ENCODE data around the gene C4BPB. TPM values are rescaled to one million over a fixed set of nuclear protein-coding genes. Genes with fewer than 3 reads are reported as not detected.

Gene C4BPB
- total RNA-seq, 2 experiments from 2014 or later: not detected

DNA sequence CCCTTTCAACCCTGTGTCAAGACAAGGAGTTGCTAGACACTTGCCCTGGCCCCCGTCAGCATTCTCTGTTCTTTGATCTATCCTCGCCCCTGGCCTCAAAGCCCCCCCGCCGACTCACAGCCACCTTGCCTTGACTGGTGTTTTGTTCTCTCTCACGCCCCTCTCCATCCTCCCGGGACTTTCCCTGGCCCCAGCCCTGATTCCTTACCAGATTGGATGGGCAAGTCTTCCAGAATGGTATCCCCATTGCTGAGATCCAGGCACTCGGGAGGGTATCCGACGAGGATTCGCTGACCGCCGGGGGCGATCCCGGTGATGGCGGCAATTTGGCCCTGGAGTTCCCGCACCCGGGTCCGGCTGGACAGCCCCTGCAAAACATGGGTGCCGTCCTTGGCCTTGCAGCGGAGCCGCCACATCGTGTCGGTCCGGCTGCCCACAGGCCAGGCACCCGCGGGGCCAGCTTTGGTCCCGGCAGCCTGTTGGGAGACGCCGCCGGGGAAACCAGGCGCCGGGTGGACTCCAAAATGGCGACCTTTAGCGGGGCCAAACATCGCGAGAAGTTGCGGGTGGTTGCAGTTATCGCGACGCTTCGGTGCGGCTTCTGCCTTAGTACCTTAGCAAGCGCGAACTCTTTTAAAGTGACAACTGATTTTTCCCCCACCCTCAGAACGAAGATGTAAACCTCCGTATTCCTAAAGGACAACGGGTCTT lies 38.0 kb upstream of the C4BPB start:
- Histone ChIP-seq H3K4me2 (ENCODE audit: low read length) (peak overlapping the region; percentile 94), H3K9me3 (ENCODE audit: low read length) (no peaks in the 10 kb centered on the region), H3K36me3 (ENCODE audit: insufficient read depth, low read length) (peaks cover 40% of the 10 kb centered on the region), H3K27ac (ENCODE audit: low read depth, low read length, poor library complexity, severe bottlenecking) (peak overlapping the region; percentile 70), H3K9me2 (ENCODE audit: insufficient read depth, low read length) (no peaks in the 10 kb centered on the region), H4K20me1 (ENCODE audit: insufficient read depth, low read length) (peaks cover 31% of the 10 kb centered on the region), H3K4me1 (ENCODE audit: insufficient read depth, low read length, poor library complexity, severe bottlenecking) (peaks cover 65% of the 10 kb centered on the region), H3K4me3 (ENCODE audit: low read depth, low read length, poor library complexity, severe bottlenecking) (peak overlapping the region; percentile 95), H3K79me2 (ENCODE audit: insufficient read depth, low read depth, low read length) (peaks cover 57% of the 10 kb centered on the region), H2AFZ (ENCODE audit: low read length) (peak overlapping the region; percentile 96)
- no peak for TF ChIP-seq EZH2phosphoT487 (IDR thresholded peaks at IDR 0.05; ENCODE audit: borderline replicate concordance, low read depth, low read length)
- TF ChIP-seq, protein P1, sequence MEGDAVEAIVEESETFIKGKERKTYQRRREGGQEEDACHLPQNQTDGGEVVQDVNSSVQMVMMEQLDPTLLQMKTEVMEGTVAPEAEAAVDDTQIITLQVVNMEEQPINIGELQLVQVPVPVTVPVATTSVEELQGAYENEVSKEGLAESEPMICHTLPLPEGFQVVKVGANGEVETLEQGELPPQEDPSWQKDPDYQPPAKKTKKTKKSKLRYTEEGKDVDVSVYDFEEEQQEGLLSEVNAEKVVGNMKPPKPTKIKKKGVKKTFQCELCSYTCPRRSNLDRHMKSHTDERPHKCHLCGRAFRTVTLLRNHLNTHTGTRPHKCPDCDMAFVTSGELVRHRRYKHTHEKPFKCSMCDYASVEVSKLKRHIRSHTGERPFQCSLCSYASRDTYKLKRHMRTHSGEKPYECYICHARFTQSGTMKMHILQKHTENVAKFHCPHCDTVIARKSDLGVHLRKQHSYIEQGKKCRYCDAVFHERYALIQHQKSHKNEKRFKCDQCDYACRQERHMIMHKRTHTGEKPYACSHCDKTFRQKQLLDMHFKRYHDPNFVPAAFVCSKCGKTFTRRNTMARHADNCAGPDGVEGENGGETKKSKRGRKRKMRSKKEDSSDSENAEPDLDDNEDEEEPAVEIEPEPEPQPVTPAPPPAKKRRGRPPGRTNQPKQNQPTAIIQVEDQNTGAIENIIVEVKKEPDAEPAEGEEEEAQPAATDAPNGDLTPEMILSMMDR (conservative IDR thresholded peaks at IDR 0.05; ENCODE audit: low read length): no peak
- peak; percentile 95 for DNase-seq (ENCODE audit: low spot score)
- intact Hi-C loops (cut with micrococcal nuclease; ENCODE audit: unreplicated experiment): loop anchor here (1.0 to 5.0 kb wide), 3 partner anchors 27 to 272 kb away; partner anchors contain the start of gene CD55
- ChIA-PET CTCF (ENCODE audit: unreplicated experiment) (interaction anchor here (0.6 to 1.2 kb wide), 2 partner anchors 18 to 352 kb away, joined by 3 to 7 read pairs; partner anchors contain the start of gene C1orf116), POLR2A (interaction anchor here (0.8 kb wide), 1 partner anchor 381 kb away, joined by 3 read pairs; no protein-coding TSS in a partner anchor)
- no TSS peak for BruUV-seq (replicated peaks)

DNA sequence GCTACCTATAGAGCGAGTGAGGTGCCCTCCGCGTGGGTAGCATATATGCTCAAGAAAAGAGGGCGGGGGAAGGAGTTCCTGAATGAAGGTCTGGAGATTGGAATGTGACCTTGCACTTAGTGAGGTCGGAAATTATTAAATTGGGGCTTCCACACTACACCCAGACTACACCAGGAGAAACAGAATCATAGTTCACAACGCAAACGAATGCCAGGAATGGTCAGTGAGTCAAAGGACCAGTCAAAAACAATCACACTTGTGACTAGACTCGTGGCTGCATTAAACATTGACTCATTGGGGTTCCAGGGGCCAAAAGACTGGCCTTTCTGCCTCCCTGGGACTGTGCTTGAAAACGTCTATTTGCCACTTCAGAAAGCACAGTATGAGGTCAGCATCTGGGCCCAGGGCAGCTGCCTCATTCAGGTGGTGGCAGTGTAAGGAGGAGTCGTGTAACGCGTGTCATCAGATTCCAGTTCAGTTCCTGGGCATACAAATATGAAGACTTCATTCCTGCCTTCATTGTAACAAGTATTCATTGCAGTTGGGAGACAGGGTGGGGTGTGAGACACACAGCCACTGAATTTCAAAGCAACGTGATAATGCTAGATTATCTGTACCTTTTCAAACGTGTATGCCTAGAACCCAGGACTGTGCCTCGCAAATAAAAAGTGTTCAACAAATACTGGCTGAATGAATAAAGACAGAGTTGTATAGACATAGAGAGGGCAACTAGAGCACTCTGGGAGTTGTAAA lies 37.3 kb upstream of the C4BPB start, which contains the start of gene YOD1:
TSS of gene YOD1 (minus strand) at position 18 of the 753 bp plus-strand sequence. CDS start 178 bp downstream, outside the sequence.
- TF ChIP-seq, protein P1 (conservative IDR thresholded peaks at IDR 0.05; ENCODE audit: low read length): no peak
- no peak for TF ChIP-seq EZH2phosphoT487 (IDR thresholded peaks at IDR 0.05; ENCODE audit: borderline replicate concordance, low read depth, low read length)
- Histone ChIP-seq H4K20me1 (ENCODE audit: insufficient read depth, low read length) (peaks cover 24% of the 10 kb centered on the region), H2AFZ (ENCODE audit: low read length) (peak within 1 kb of the TSS; percentile 96), H3K36me3 (ENCODE audit: insufficient read depth, low read length) (peaks cover 33% of the 10 kb centered on the region), H3K27ac (ENCODE audit: low read depth, low read length, poor library complexity, severe bottlenecking) (peak within 1 kb of the TSS; percentile 70), H3K4me3 (ENCODE audit: low read depth, low read length, poor library complexity, severe bottlenecking) (peak within 1 kb of the TSS; percentile 95), H3K9me3 (ENCODE audit: low read length) (no peaks in the 10 kb centered on the region), H3K4me1 (ENCODE audit: insufficient read depth, low read length, poor library complexity, severe bottlenecking) (peaks cover 72% of the 10 kb centered on the region), H3K9me2 (ENCODE audit: insufficient read depth, low read length) (no peaks in the 10 kb centered on the region), H3K4me2 (ENCODE audit: low read length) (peak within 1 kb of the TSS; percentile 94), H3K79me2 (ENCODE audit: insufficient read depth, low read depth, low read length) (peaks cover 50% of the 10 kb centered on the region)
- ChIA-PET POLR2A (no interaction called here), CTCF (ENCODE audit: unreplicated experiment) (interaction anchor here (0.5 kb wide), 1 partner anchor 274 kb away, joined by 3 read pairs; no protein-coding TSS in a partner anchor)
- no peak for DNase-seq (ENCODE audit: low spot score)
- intact Hi-C loops (cut with micrococcal nuclease; ENCODE audit: unreplicated experiment): loop anchor here (5.0 kb wide), 2 partner anchors 119 to 271 kb away; partner anchors contain the start of gene CD55
- BruUV-seq (replicated peaks): no TSS peak

All from OCI-LY7 (cell line).